DND-41 (cell line): ENCODE results near the gene KCNAB2.

ENCODE experiments used
- ATAC-seq: fragments of 200-7000 bp; cut with Tn5 transposase; 3 replicates; pipeline ENCODE4 v1.9.1; 2021; ENCODE audit warnings: low read depth; ENCODE audit not compliant: insufficient read depth
- DNase-seq: peaks from one replicate; pipeline ENCODE4 v3.0.0-alpha.2; 2020
- H2AFZ ChIP-seq: 2 replicates; pipeline ENCODE4 v1.6.0; 2012; ENCODE audit warnings: low read depth, low read length
- H3K27ac ChIP-seq: 2 replicates; pipeline ENCODE4 v1.5.1; 2012; ENCODE audit warnings: low read length, inconsistent platforms
- H3K27me3 ChIP-seq: fragments of 200-600 bp; sonication (generic); 2 replicates; pipeline ENCODE4 v1.6.0; 2012; ENCODE audit warnings: low read length, mild to moderate bottlenecking, inconsistent platforms; ENCODE audit not compliant: insufficient read depth, poor library complexity
- H3K36me3 ChIP-seq: 2 replicates; pipeline ENCODE4 v1.5.1; 2012; ENCODE audit warnings: low read length, inconsistent platforms; ENCODE audit not compliant: insufficient read depth
- H3K4me1 ChIP-seq: 2 replicates; pipeline ENCODE4 v1.5.1; 2012; ENCODE audit warnings: mild to moderate bottlenecking, low read length; ENCODE audit not compliant: insufficient read depth
- H3K4me2 ChIP-seq: 2 replicates; pipeline ENCODE4 v1.6.0; 2012; ENCODE audit warnings: mild to moderate bottlenecking, moderate library complexity, low read length, inconsistent platforms; ENCODE audit not compliant: insufficient read depth
- H3K4me3 ChIP-seq, 2 experiments: fragments of 200-600 bp in 1 of 2; shearing (Covaris generic) in 1 of 2; 2 replicates each; pipeline ENCODE4 v1.5.1; 2012 to 2016; ENCODE audit warnings: inconsistent platforms in 2 of 2, low read length in 2 of 2, mild to moderate bottlenecking in 2 of 2, low read depth in 1 of 2, moderate library complexity in 1 of 2
- H3K79me2 ChIP-seq: 2 replicates; pipeline ENCODE4 v1.6.0; 2012; ENCODE audit warnings: low read length, inconsistent platforms; ENCODE audit not compliant: insufficient read depth
- H3K9ac ChIP-seq: 2 replicates; pipeline ENCODE4 v1.6.0; 2012; ENCODE audit warnings: low read depth, mild to moderate bottlenecking, inconsistent platforms, low read length, moderate library complexity
- H3K9me3 ChIP-seq: 2 replicates; pipeline ENCODE4 v1.5.1; 2012; ENCODE audit warnings: low read length, moderate library complexity, mild to moderate bottlenecking, inconsistent platforms; ENCODE audit not compliant: insufficient read depth, severe bottlenecking
- H4K20me1 ChIP-seq: 2 replicates; pipeline ENCODE4 v1.6.0; 2012; ENCODE audit warnings: low read length; ENCODE audit not compliant: insufficient read depth
- EZH2 ChIP-seq: IDR thresholded peaks from 3 replicates; pipeline ENCODE4 v1.6.1; 2012; ENCODE audit warnings: borderline replicate concordance, low read depth, mild to moderate bottlenecking, moderate library complexity, low read length, inconsistent platforms; ENCODE audit not compliant: severe bottlenecking
- TF ChIP-seq, protein P1 (sequence below): IDR thresholded peaks from 2 replicates; pipeline ENCODE4 v1.5.1; 2012; ENCODE audit warnings: borderline replicate concordance, low read length, moderate library complexity, mild to moderate bottlenecking; ENCODE audit not compliant: poor library complexity, severe bottlenecking; ENCODE audit errors: extremely low read depth

KCNAB2 gene

DNA sequence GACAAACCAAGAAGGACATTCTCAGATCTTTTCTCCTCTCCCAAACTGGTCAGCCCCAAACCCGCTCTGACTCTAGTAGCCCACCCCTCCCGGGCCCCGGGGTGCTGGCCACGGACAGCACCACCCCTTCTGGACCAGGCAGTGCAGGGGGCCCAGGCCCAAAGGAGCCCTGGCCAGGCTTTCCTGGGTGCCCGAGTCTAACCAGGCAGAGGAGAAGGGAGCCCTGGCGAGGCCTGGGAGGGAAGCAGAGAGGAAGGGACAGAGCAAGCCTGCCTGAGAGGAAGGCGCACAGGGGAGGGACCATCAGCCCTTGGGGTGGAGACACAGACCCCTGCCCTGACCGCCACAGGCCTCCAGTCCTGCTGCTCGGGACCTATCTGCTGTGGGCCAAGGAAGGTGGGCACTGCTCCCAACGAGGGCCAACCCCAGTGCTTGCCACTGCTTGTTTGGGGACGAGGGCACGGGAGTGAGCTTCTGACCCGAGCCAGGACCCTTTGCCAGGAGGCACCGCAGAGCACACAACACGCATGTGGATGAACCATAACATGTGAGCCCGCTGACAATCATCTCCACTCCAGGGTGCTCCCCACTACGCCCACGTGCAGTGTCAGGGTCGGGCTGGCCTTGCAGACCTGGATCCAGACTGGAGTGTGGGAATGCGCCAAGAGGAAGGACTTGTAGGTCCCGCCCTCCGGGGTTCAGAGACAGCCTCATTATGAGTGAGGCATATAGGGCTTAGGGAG, 57.6 kb downstream of the KCNAB2 start:
- no peak overlapping the region for H2AFZ ChIP-seq
- TF ChIP-seq, protein P1, sequence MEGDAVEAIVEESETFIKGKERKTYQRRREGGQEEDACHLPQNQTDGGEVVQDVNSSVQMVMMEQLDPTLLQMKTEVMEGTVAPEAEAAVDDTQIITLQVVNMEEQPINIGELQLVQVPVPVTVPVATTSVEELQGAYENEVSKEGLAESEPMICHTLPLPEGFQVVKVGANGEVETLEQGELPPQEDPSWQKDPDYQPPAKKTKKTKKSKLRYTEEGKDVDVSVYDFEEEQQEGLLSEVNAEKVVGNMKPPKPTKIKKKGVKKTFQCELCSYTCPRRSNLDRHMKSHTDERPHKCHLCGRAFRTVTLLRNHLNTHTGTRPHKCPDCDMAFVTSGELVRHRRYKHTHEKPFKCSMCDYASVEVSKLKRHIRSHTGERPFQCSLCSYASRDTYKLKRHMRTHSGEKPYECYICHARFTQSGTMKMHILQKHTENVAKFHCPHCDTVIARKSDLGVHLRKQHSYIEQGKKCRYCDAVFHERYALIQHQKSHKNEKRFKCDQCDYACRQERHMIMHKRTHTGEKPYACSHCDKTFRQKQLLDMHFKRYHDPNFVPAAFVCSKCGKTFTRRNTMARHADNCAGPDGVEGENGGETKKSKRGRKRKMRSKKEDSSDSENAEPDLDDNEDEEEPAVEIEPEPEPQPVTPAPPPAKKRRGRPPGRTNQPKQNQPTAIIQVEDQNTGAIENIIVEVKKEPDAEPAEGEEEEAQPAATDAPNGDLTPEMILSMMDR: no peak
- no peak for TF ChIP-seq EZH2
- no peak overlapping the region for H3K9ac ChIP-seq
- no peaks in the 10 kb centered on the region for H3K4me1 ChIP-seq
- no peaks in the 10 kb centered on the region for H3K9me3 ChIP-seq
- H3K27ac ChIP-seq: no peak overlapping the region
- DNase-seq: no peak
- H3K4me3 ChIP-seq: no peak overlapping the region
- no peaks in the 10 kb centered on the region for H3K79me2 ChIP-seq
- H3K36me3 ChIP-seq: peaks cover 9% of the 10 kb centered on the region; the same call in 1 of the 2 replicates
- no peak overlapping the region for H3K4me2 ChIP-seq
- no peak for ATAC-seq
- H3K27me3 ChIP-seq: no peaks in the 10 kb centered on the region
- H4K20me1 ChIP-seq: 0 out of 2 replicates have a peak, but pooled peaks cover 5% of the 10 kb centered on the region

DNA sequence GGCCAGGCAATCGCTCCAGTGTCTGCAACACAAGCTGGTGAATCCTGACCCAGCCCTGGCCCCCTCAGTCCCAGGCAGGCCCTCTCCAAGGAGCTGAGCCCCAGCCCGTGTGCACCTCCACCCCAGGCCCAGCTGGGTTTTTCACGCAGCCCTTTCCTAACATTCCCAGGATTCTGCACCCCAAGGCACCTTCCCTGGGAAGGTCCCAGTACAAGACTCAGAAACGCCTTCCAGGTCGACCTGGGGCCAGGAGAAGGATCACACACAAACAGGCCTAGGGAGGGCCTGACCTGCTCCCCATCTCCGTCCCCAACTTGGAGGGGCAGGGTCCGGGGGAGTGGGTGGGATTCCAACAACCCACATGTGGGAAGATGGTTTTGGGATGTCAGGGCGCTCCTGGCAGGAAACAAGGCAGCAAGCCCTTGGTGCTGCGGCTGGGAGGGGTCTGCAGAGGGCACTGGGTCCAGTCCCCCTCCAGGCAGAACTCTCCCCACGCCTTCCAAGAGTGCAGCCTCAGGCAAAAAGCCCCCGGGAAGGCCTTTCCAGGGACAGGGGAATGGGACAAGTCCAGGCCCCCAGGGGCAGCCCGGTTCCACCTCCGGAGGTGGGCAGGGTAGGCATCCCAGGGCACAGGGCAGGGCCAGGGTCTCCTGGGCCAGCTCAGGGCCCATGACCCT, 58.3 kb downstream of the KCNAB2 start:
- no peak overlapping the region for H3K4me3 ChIP-seq
- H3K36me3 ChIP-seq: 0 out of 2 replicates have a peak, but pooled peaks cover 4% of the 10 kb centered on the region
- no peaks in the 10 kb centered on the region for H3K9me3 ChIP-seq
- no peak for ATAC-seq
- no peak overlapping the region for H3K4me2 ChIP-seq
- peaks cover 10% of the 10 kb centered on the region; the same call in 1 of the 2 replicates for H4K20me1 ChIP-seq
- H3K4me1 ChIP-seq: no peaks in the 10 kb centered on the region
- DNase-seq: no peak
- no peak overlapping the region for H3K9ac ChIP-seq
- no peaks in the 10 kb centered on the region for H3K79me2 ChIP-seq
- TF ChIP-seq, protein P1: no peak
- no peak for TF ChIP-seq EZH2
- H3K27me3 ChIP-seq: no peaks in the 10 kb centered on the region
- no peak overlapping the region for H2AFZ ChIP-seq
- no peak overlapping the region for H3K27ac ChIP-seq

DNA sequence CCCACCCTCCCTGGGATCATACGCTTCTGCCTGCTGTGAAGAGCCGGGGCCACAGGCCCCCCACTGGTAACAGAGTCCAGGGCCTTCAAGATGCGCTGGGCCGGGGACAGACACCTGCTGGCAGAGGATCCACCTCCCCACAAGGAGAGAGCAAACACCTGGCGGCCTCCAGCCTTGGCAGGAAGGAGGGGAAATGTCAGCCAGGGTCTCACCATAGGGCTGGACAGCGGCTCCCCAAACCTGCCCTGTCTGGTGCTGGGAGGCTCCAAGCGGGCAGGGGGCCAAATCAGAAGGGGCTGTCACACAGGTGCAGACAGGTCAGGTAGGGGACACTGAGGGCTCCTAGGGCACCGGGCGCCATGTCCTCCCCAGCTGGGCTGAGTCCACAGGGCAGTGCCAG, 58.9 kb downstream of the KCNAB2 start:
- no peak for TF ChIP-seq EZH2
- TF ChIP-seq, protein P1: no peak
- Histone ChIP-seq H3K27me3 (no peaks in the 10 kb centered on the region), H3K36me3 (0 out of 2 replicates have a peak, but pooled peaks cover under 1% of the 10 kb centered on the region), H2AFZ (no peak overlapping the region), H3K4me1 (no peaks in the 10 kb centered on the region), H3K9me3 (no peaks in the 10 kb centered on the region), H3K79me2 (no peaks in the 10 kb centered on the region), H4K20me1 (peaks cover 10% of the 10 kb centered on the region; the same call in 1 of the 2 replicates), H3K27ac (no peak overlapping the region), H3K4me2 (no peak overlapping the region), H3K4me3 (no peak overlapping the region), H3K9ac (no peak overlapping the region)
- no peak for ATAC-seq
- no peak for DNase-seq
